Islet of Langerhans (tissue), 1 donor: ENCODE measurements around the gene SMURF2.

ENCODE experiments used
- FAIRE-seq: peaks from one replicate; lab custom pipeline; 2011; peaks lifted over from hg19 to GRCh38; lab: Jason Lieb, UNC

SMURF2 gene

GRCh38 chr17:64536913-64537312 is 125.2 kb downstream of the SMURF2 start:
- no peak for FAIRE-seq

GRCh38 chr17:64535357-64535756 is 126.8 kb downstream of the SMURF2 start:
- FAIRE-seq: no peak

GRCh38 chr17:64534187-64534586 is 127.9 kb downstream of the SMURF2 start:
- no peak for FAIRE-seq

GRCh38 chr17:64533784-64534183 is 128.3 kb downstream of the SMURF2 start:
- no peak for FAIRE-seq

GRCh38 chr17:64532409-64532808 is 129.7 kb downstream of the SMURF2 start:
- no peak for FAIRE-seq

- no peak for FAIRE-seq
These were observed 130.1 kb downstream of the SMURF2 start for GRCh38 chr17:64531955-64532371.

- no peak for FAIRE-seq
These were observed 132.9 kb downstream of the SMURF2 start for GRCh38 chr17:64529221-64529620.

- no peak for FAIRE-seq
These were observed 134.2 kb downstream of the SMURF2 start for GRCh38 chr17:64527914-64528313.

GRCh38 chr17:64520359-64520758 is 141.7 kb downstream of the SMURF2 start:
- no peak for FAIRE-seq

- no peak for FAIRE-seq
These were observed 142.5 kb downstream of the SMURF2 start for GRCh38 chr17:64519601-64520000.

- no peak for FAIRE-seq
These were observed 146.3 kb downstream of the SMURF2 start for GRCh38 chr17:64515829-64516228.

- no peak for FAIRE-seq
These were observed 146.7 kb downstream of the SMURF2 start for GRCh38 chr17:64515419-64515818.

GRCh38 chr17:64509179-64509578 is 152.9 kb downstream of the SMURF2 start:
- FAIRE-seq: no peak

- FAIRE-seq: no peak
These were observed 153.4 kb downstream of the SMURF2 start for GRCh38 chr17:64508683-64509082.

GRCh38 chr17:64507413-64507782 is 154.7 kb downstream of the SMURF2 start:
- FAIRE-seq: no peak

- FAIRE-seq: no peak
These were observed 155.3 kb downstream of the SMURF2 start, which contains the start of gene CEP95 for GRCh38 chr17:64506576-64507412. CEP95 (plus strand) TSS chr17:64506977; CDS start chr17:64507098, 121 bp downstream.

GRCh38 chr17:64506201-64506575 is 155.9 kb downstream of the SMURF2 start, which contains the start of gene DDX5:
DDX5 (minus strand) TSS chr17:64506289; CDS start chr17:64506119, 170 bp downstream.
- FAIRE-seq: no peak

- FAIRE-seq: no peak
These were observed 156.5 kb downstream of the SMURF2 start for GRCh38 chr17:64505340-64506200.

- FAIRE-seq: no peak
These were observed 157.3 kb downstream of the SMURF2 start for GRCh38 chr17:64504769-64505339.

- FAIRE-seq: no peak
These were observed 158.0 kb downstream of the SMURF2 start for GRCh38 chr17:64503821-64504768.

GRCh38 chr17:64503341-64503740 is 158.8 kb downstream of the SMURF2 start:
- FAIRE-seq: no peak

- no peak for FAIRE-seq
These were observed 159.3 kb downstream of the SMURF2 start for GRCh38 chr17:64502809-64503208.
